Thyroid gland (tissue), 4 donors: ENCODE measurements around the gene KCNA10.

ENCODE experiments used
- POLR2A ChIP-seq, 2 donors: fragments of 450-650 bp; IDR thresholded peaks; one replicate each; pipeline ENCODE4 v1.6.1; 2017; ENCODE audit warnings: antibody characterized with exemption in 2 of 2, mild to moderate bottlenecking in 2 of 2, moderate library complexity in 1 of 2
- TF ChIP-seq, protein P1 (sequence below), 6 experiments: fragments of 200-600 bp in 3 of 6; fragments of 450-650 bp in 3 of 6; sonication (generic) in 3 of 6; IDR thresholded peaks; one replicate each; pipeline ENCODE4 v1.5.1; 2016 to 2019; ENCODE audit warnings: antibody characterized with exemption in 6 of 6, mild to moderate bottlenecking in 2 of 6, inconsistent platforms in 1 of 6, moderate library complexity in 1 of 6

DNA sequence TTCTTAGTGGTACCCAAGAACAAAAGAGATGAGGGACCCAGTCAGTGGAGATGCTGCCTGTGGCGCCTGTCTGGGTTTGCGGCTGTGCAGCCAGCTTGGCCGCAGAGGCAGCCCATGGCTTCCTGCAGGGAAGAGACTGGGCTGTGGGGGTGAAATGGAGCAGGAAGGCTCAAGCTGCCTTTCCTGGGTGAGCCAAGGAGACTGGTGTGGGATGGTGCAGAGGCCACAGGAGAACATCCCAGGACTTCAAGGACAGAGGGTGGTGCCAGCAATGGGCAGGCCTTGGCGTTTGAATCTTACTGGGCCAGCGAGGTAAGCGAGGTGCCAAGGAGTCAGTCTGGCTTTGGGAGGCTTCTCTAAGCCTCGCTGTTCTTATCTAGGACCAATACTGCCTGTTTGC, 26.4 kb downstream of the KCNA10 start:
- TF ChIP-seq, protein P1, sequence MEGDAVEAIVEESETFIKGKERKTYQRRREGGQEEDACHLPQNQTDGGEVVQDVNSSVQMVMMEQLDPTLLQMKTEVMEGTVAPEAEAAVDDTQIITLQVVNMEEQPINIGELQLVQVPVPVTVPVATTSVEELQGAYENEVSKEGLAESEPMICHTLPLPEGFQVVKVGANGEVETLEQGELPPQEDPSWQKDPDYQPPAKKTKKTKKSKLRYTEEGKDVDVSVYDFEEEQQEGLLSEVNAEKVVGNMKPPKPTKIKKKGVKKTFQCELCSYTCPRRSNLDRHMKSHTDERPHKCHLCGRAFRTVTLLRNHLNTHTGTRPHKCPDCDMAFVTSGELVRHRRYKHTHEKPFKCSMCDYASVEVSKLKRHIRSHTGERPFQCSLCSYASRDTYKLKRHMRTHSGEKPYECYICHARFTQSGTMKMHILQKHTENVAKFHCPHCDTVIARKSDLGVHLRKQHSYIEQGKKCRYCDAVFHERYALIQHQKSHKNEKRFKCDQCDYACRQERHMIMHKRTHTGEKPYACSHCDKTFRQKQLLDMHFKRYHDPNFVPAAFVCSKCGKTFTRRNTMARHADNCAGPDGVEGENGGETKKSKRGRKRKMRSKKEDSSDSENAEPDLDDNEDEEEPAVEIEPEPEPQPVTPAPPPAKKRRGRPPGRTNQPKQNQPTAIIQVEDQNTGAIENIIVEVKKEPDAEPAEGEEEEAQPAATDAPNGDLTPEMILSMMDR (IDR thresholded peaks at IDR 0.05): no peak
- no peak for TF ChIP-seq POLR2A (IDR thresholded peaks at IDR 0.05)
